Measurements from ENCODE around the gene NUMB. TPM values are rescaled to one million over a fixed set of nuclear protein-coding genes. Genes with fewer than 3 reads are reported as not detected.

NUMB gene
- total RNA-seq, 2 donors from 2014 or later: 43.8 to 45.2 TPM

- no peak for ATAC-seq
- Histone ChIP-seq H3K36me3 (replicated peaks in 1 of 2; ENCODE audit: insufficient read depth in 1 of 2, low read depth in 2 of 2) (no peaks in the 10 kb centered on the region), H3K4me3 (no peak overlapping the region), H3K27ac (no peak overlapping the region), H3K27me3 (no peaks in the 10 kb centered on the region), H3K4me1 (no peaks in the 10 kb centered on the region), H3K9me3 (no peaks in the 10 kb centered on the region)
- DNase-seq: no peak
- WGBS, 2 donors: 78 to 84% methylated on average over 8 to 15 of the region's 15 CpGs
- intact Hi-C loops (cut with DNase I): no loop called here
- TF ChIP-seq POLR2A (IDR thresholded peaks at IDR 0.05) (no peak), CTCF (IDR thresholded peaks at IDR 0.05) (no peak)
These were observed 196.6 kb downstream of the NUMB start for GRCh38 chr14:73261520-73262426.

GRCh38 chr14:73261075-73261474 is 197.3 kb downstream of the NUMB start:
- intact Hi-C loops (cut with DNase I): no loop called here
- no peaks in the 10 kb centered on the region for H3K27me3 ChIP-seq
- H3K4me1 ChIP-seq: no peaks in the 10 kb centered on the region
- DNase-seq: no peak
- H3K36me3 ChIP-seq (replicated peaks in 1 of 2; ENCODE audit: insufficient read depth in 1 of 2, low read depth in 2 of 2): no peaks in the 10 kb centered on the region
- no peak overlapping the region for H3K27ac ChIP-seq
- no peak overlapping the region for H3K4me3 ChIP-seq
- WGBS, 2 donors: 50 to 72% methylated on average over 3 to 6 of the region's 6 CpGs
- no peak for TF ChIP-seq POLR2A (IDR thresholded peaks at IDR 0.05)
- TF ChIP-seq CTCF (IDR thresholded peaks at IDR 0.05): no peak
- no peak for ATAC-seq
- H3K9me3 ChIP-seq: no peaks in the 10 kb centered on the region

- no peak overlapping the region for H3K4me3 ChIP-seq
- no peak for ATAC-seq
- H3K4me1 ChIP-seq: no peaks in the 10 kb centered on the region
- DNase-seq: no peak
- no peaks in the 10 kb centered on the region for H3K36me3 ChIP-seq (replicated peaks in 1 of 2; ENCODE audit: insufficient read depth in 1 of 2, low read depth in 2 of 2)
- no peaks in the 10 kb centered on the region for H3K9me3 ChIP-seq
- no peaks in the 10 kb centered on the region for H3K27me3 ChIP-seq
- TF ChIP-seq POLR2A (IDR thresholded peaks at IDR 0.05): no peak
- TF ChIP-seq CTCF (IDR thresholded peaks at IDR 0.05): no peak
- intact Hi-C loops (cut with DNase I): no loop called here
- no peak overlapping the region for H3K27ac ChIP-seq
- WGBS, 2 donors: 65 to 75% methylated on average over 7 to 9 of the region's 11 CpGs
These were observed 197.8 kb downstream of the NUMB start for GRCh38 chr14:73260574-73260973.

GRCh38 chr14:73259837-73260236 is 198.5 kb downstream of the NUMB start:
- H3K27me3 ChIP-seq: no peaks in the 10 kb centered on the region
- ATAC-seq (no peak), DNase-seq (no peak)
- H3K4me1 ChIP-seq: no peaks in the 10 kb centered on the region
- TF ChIP-seq POLR2A (IDR thresholded peaks at IDR 0.05) (no peak), CTCF (IDR thresholded peaks at IDR 0.05) (no peak)
- no peaks in the 10 kb centered on the region for H3K9me3 ChIP-seq
- no peak overlapping the region for H3K4me3 ChIP-seq
- intact Hi-C loops (cut with DNase I): no loop called here
- 70 to 75% methylated on average over 9 of the region's 9 CpGs for WGBS, 2 donors
- no peaks in the 10 kb centered on the region for H3K36me3 ChIP-seq (replicated peaks in 1 of 2; ENCODE audit: insufficient read depth in 1 of 2, low read depth in 2 of 2)
- no peak overlapping the region for H3K27ac ChIP-seq
